Esophagus squamous epithelium (tissue), 4 donors: ENCODE measurements around the gene ANKRD39.

Experiments
- POLR2A ChIP-seq, 4 donors: fragments of 450-650 bp; IDR thresholded peaks; one replicate each; pipeline ENCODE4 v1.6.1; 2017; ENCODE audit warnings: antibody characterized with exemption in 4 of 4, mild to moderate bottlenecking in 4 of 4, moderate library complexity in 3 of 4
- TF ChIP-seq, protein P1 (sequence below), 6 experiments: fragments of 450-650 bp in 4 of 6; fragments of 200-600 bp in 2 of 6; sonication (generic) in 2 of 6; IDR thresholded peaks; one replicate each; pipeline ENCODE4 v1.5.1; 2016 to 2019; ENCODE audit warnings: antibody characterized with exemption in 6 of 6, mild to moderate bottlenecking in 4 of 6, moderate library complexity in 4 of 6

DNA sequence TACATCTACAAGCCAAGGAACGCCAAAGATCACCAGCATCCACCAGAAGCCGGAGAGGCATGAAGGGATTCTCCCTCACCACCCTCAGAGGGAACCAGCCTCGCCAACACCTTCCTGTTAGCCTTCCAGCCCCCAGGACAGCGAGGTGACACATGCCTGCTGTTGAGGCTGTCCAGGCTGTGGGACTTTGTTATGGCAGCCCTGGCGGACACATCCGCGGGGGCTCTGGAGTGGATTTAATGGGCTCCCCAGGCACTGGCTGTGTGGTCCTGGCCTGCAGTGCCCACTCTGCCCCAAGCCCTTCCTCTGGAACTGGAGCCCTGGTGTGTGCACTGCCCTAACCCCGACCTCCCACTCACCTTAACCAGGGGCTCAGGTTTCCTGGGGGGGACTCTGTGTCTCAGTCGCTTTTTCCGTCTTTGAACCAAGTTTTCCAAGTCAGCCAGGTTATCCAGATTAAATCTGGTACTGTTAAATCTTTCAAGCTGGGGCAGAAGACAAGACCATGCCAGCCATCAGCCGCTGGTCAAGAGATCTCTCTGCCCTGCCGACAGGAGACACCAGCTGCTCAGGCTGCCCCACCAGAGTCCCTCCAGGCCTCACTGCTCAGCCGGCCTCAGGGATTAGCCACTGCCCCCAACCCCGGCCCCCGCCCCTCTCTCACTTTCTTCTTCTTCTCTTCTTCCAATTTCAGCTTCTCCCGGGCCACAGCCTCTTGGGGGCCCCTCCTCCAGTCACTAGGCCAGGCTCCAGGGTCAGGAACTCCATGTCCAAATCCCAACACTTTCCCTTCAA is 15.9 kb downstream of the ANKRD39 start:
- TF ChIP-seq, protein P1, sequence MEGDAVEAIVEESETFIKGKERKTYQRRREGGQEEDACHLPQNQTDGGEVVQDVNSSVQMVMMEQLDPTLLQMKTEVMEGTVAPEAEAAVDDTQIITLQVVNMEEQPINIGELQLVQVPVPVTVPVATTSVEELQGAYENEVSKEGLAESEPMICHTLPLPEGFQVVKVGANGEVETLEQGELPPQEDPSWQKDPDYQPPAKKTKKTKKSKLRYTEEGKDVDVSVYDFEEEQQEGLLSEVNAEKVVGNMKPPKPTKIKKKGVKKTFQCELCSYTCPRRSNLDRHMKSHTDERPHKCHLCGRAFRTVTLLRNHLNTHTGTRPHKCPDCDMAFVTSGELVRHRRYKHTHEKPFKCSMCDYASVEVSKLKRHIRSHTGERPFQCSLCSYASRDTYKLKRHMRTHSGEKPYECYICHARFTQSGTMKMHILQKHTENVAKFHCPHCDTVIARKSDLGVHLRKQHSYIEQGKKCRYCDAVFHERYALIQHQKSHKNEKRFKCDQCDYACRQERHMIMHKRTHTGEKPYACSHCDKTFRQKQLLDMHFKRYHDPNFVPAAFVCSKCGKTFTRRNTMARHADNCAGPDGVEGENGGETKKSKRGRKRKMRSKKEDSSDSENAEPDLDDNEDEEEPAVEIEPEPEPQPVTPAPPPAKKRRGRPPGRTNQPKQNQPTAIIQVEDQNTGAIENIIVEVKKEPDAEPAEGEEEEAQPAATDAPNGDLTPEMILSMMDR (IDR thresholded peaks at IDR 0.05) = no peak
- no peak for TF ChIP-seq POLR2A (IDR thresholded peaks at IDR 0.05)
